Activated naive CD8-positive, alpha-beta T cell (primary cell): ENCODE data around the gene HDAC6.
"Not testable (repeated sequence)": the region's sequence is repeated elsewhere in the genome, so short reads cannot be mapped to it uniquely, and the experiment has no call there.

Experiments used
- H3K27ac Mint-ChIP-seq: one replicate; pipeline ENCODE4 v1.8.0; 2021; ENCODE audit warnings: mixed read lengths
- H3K27me3 Mint-ChIP-seq: one replicate; pipeline ENCODE4 v1.8.0; 2021; ENCODE audit warnings: mixed read lengths
- H3K36me3 Mint-ChIP-seq: one replicate; pipeline ENCODE4 v1.8.0; 2021; ENCODE audit warnings: mixed read lengths
- H3K4me1 Mint-ChIP-seq: one replicate; pipeline ENCODE4 v1.8.0; 2021; ENCODE audit warnings: low read depth, mixed read lengths
- H3K4me3 Mint-ChIP-seq: one replicate; pipeline ENCODE4 v1.8.0; 2021; ENCODE audit warnings: mild to moderate bottlenecking, mixed read lengths
- H3K9me3 Mint-ChIP-seq: one replicate; pipeline ENCODE4 v1.8.0; 2021; ENCODE audit warnings: low read depth, mixed read lengths

HDAC6 gene

DNA sequence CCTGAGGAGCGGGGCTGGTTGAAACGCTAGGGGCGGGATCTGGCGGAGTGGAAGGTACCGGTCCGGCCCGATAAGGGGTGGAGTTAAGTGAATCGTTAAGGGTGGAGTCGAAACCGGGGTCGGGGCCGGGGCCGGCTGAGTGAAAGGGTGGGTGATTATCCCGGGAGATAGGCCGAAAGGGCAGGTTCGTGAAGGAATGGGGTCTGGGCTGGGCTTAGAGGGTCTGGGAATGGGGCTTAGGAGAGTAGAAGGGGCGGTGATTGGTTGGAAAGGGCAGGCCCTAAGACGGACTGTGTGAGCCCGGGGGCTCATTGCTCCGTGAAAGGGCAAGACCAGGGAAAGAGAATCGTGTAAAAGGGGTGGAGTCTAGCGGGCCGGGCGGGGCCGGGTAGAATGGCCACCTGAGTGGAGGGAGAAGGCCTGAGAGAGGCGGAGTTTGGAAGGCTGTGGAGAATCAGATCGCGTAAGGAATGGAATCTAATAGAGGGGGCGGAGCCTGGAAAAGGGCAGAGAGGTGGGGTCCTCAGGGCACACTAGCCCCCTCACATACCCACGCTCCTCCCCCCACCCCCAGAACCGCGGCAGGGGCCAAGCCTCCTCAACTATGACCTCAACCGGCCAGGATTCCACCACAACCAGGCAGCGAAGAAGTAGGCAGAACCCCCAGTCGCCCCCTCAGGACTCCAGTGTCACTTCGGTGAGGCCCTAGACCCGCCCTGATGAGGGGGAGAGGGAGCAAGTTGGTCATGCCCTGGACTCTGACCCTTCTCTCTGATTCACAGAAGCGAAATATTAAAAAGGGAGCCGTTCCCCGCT, 430 bp downstream of the HDAC6 start:
- peaks cover 21% of the 10 kb centered on the region for H3K4me1 Mint-ChIP-seq
- H3K9me3 Mint-ChIP-seq = no peaks in the 10 kb centered on the region
- H3K27ac Mint-ChIP-seq = peak overlapping the region; percentile 98
- no peaks in the 10 kb centered on the region for H3K36me3 Mint-ChIP-seq
- H3K4me3 Mint-ChIP-seq = peak overlapping the region; percentile 96
- no peaks in the 10 kb centered on the region for H3K27me3 Mint-ChIP-seq

GRCh38 chrX:48802905-48803200, 986 bp downstream of the HDAC6 start:
- Mint-ChIP-seq H3K4me3 (peak overlapping the region; percentile 96), H3K4me1 (peaks cover 21% of the 10 kb centered on the region), H3K27ac (peak overlapping the region; percentile 98), H3K9me3 (no peaks in the 10 kb centered on the region), H3K27me3 (no peaks in the 10 kb centered on the region), H3K36me3 (no peaks in the 10 kb centered on the region)

DNA sequence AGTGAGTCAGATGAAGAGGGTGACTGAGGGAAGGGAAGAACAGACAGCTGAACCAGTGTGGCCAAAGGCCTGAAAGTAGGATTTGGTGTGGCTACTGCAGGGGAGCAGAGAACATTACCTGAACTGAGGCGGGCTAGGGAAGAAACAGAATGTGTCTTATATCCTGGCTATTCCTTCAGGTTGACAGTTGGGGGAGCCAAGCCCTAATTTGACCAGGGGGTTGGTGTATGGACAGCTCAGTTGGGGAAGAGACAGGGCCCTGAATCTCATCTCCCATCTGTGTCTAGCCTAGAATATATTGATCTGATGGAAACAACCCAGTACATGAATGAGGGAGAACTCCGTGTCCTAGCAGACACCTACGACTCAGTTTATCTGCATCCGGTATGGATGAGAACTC, 4.2 kb downstream of the HDAC6 start:
- H3K27me3 Mint-ChIP-seq = no peaks in the 10 kb centered on the region
- no peaks in the 10 kb centered on the region for H3K36me3 Mint-ChIP-seq
- H3K4me1 Mint-ChIP-seq = peaks cover 16% of the 10 kb centered on the region
- H3K4me3 Mint-ChIP-seq = no peak overlapping the region
- H3K27ac Mint-ChIP-seq = no peak overlapping the region
- H3K9me3 Mint-ChIP-seq = no peaks in the 10 kb centered on the region

DNA sequence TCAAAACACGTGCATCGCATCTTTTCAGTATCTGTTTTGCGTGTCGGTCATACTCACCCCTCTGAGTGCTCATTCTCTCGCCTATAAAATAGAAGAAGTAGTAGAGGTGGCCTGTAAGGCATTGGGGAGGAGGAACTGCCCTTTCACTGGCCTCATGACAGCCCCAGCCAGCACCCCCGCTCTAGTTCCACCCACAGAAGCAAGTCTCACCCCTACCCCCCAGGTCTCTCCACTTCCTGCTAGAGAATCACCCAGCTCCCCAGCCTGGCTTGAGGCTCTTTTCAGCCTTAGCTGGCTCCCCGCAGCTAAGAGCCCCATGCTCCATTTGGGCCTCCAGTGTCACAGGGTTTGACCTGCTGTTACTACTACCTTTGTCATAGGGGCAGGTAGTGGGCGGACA, 11.8 kb downstream of the HDAC6 start:
- Mint-ChIP-seq H3K27me3 (no peaks in the 10 kb centered on the region), H3K4me1 (no peaks in the 10 kb centered on the region), H3K27ac (no peak overlapping the region), H3K36me3 (peaks cover 3% of the 10 kb centered on the region), H3K4me3 (no peak overlapping the region), H3K9me3 (no peaks in the 10 kb centered on the region)

GRCh38 chrX:48814722-48815121, 12.9 kb downstream of the HDAC6 start:
- H3K4me3 Mint-ChIP-seq = no peak overlapping the region
- peaks cover 3% of the 10 kb centered on the region for H3K36me3 Mint-ChIP-seq
- no peak overlapping the region for H3K27ac Mint-ChIP-seq
- no peaks in the 10 kb centered on the region for H3K27me3 Mint-ChIP-seq
- H3K4me1 Mint-ChIP-seq = no peaks in the 10 kb centered on the region
- no peaks in the 10 kb centered on the region for H3K9me3 Mint-ChIP-seq

DNA sequence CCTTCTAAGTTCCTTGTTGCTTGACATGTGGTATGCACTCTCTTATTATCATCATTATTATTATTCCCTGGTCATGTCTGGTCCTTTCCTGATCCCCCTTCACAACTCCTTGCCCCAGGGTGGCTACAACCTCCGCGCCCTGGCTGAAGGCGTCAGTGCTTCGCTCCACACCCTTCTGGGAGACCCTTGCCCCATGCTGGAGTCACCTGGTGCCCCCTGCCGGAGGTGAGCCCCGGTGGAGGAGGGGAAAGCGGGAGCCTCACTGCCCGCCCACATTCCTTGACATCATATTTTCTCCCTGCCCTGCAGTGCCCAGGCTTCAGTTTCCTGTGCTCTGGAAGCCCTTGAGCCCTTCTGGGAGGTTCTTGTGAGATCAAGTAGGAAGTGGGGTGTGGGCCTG, 13.4 kb downstream of the HDAC6 start:
- no peak overlapping the region for H3K4me3 Mint-ChIP-seq
- no peaks in the 10 kb centered on the region for H3K27me3 Mint-ChIP-seq
- no peak overlapping the region for H3K27ac Mint-ChIP-seq
- H3K9me3 Mint-ChIP-seq = no peaks in the 10 kb centered on the region
- H3K36me3 Mint-ChIP-seq = peaks cover 3% of the 10 kb centered on the region
- no peaks in the 10 kb centered on the region for H3K4me1 Mint-ChIP-seq

DNA sequence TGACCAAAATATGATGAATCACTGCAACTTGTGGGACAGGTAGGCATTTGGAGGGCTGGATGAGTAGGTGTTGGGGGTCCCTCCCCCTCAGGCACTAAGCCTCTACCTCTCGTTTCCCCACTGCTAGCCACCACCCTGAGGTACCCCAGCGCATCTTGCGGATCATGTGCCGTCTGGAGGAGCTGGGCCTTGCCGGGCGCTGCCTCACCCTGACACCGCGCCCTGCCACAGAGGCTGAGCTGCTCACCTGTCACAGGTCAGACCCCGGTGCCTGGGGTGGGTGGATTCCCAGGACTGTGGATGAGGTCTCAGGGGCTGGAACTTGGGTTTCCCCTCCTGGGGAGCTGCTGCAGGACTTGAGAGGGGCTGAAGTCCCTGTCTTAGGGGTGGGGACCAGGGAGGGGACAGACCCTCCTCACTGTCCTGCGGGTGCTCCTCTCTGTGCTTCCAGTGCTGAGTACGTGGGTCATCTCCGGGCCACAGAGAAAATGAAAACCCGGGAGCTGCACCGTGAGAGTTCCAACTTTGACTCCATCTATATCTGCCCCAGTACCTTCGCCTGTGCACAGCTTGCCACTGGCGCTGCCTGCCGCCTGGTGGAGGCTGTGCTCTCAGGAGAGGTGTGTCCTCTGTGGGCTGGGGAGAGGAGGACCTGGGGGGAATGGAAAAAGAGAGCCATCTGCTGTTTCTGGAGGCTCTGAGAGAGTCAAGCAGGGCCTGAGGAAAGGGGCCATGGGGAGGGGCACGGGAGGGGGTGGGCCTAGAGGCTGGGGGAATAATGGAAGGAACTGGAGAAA, 14.3 kb downstream of the HDAC6 start:
- Mint-ChIP-seq H3K4me3 (no peak overlapping the region), H3K9me3 (no peaks in the 10 kb centered on the region), H3K36me3 (peaks cover 3% of the 10 kb centered on the region), H3K27me3 (no peaks in the 10 kb centered on the region), H3K4me1 (no peaks in the 10 kb centered on the region), H3K27ac (no peak overlapping the region)

GRCh38 chrX:48818098-48818497, 16.2 kb downstream of the HDAC6 start:
- Mint-ChIP-seq H3K4me3 (no peak overlapping the region), H3K27me3 (no peaks in the 10 kb centered on the region), H3K9me3 (no peaks in the 10 kb centered on the region), H3K27ac (no peak overlapping the region), H3K36me3 (no peaks in the 10 kb centered on the region), H3K4me1 (no peaks in the 10 kb centered on the region)

- Mint-ChIP-seq H3K9me3 (no peaks in the 10 kb centered on the region), H3K4me1 (no peaks in the 10 kb centered on the region), H3K4me3 (no peak overlapping the region), H3K27ac (no peak overlapping the region), H3K27me3 (no peaks in the 10 kb centered on the region), H3K36me3 (no peaks in the 10 kb centered on the region)
Observed at GRCh38 chrX:48818866-48819265, 17.0 kb downstream of the HDAC6 start.

- not testable (repeated sequence) for H3K4me3 Mint-ChIP-seq, H3K9me3 Mint-ChIP-seq, H3K27me3 Mint-ChIP-seq, H3K4me1 Mint-ChIP-seq, H3K36me3 Mint-ChIP-seq, H3K27ac Mint-ChIP-seq
Observed at GRCh38 chrX:48819394-48819793, 17.5 kb downstream of the HDAC6 start.

- Mint-ChIP-seq H3K4me3 (no peak overlapping the region), H3K4me1 (peaks cover 5% of the 10 kb centered on the region), H3K27me3 (no peaks in the 10 kb centered on the region), H3K36me3 (no peaks in the 10 kb centered on the region), H3K27ac (no peak overlapping the region), H3K9me3 (no peaks in the 10 kb centered on the region)
Observed at GRCh38 chrX:48823053-48823452, 21.2 kb downstream of the HDAC6 start.

- no peaks in the 10 kb centered on the region for H3K9me3 Mint-ChIP-seq
- H3K36me3 Mint-ChIP-seq = no peaks in the 10 kb centered on the region
- peaks cover 5% of the 10 kb centered on the region for H3K4me1 Mint-ChIP-seq
- no peaks in the 10 kb centered on the region for H3K27me3 Mint-ChIP-seq
- no peak overlapping the region for H3K4me3 Mint-ChIP-seq
- H3K27ac Mint-ChIP-seq = no peak overlapping the region
Observed at GRCh38 chrX:48824066-48824465, 22.2 kb downstream of the HDAC6 start.

DNA sequence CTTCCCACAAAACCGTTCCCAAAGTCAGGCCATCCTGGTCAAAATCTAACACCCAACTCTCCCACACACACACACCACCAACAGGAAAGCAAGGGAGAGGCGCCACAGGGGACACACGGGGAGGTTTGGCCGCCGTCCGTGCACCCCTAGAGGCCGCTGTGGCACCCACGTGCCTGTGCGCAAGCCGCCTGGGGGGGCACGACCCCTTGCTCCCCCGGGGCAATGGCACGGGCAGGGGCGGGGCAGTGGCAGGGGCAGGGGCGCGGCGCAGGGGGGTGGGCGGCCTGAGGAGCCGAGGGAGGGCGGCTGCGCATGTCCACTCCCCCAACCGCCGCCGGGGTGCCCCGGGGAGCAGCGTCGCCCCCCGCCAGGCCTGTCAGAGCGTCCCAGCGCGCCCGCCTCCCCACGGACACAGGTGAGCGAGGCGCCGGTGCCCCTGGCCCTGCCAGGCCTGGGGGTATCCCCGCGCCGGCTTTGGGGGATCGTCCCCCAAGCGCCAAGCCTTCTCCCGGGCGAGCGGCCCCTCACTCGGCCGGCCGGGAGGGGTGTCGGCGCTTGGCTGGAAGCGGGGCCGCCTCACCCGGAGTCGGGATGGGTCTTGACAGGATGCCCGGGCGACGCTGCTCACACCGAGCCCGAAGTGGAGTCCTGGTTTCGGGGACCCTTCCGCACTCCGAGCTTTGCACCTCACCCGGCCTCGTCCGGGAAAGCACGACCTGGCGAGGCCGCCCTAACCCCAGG, 24.4 kb downstream of the HDAC6 start, which contains the start of gene ERAS:
Gene ERAS (plus strand): TSS at position 379 of the 741 bp plus-strand sequence. CDS start 2,611 bp downstream, outside the sequence.
- H3K27me3 Mint-ChIP-seq = peaks cover 2% of the 10 kb centered on the region
- H3K9me3 Mint-ChIP-seq = no peaks in the 10 kb centered on the region
- no peak within 1 kb of the TSS for H3K27ac Mint-ChIP-seq
- peak within 1 kb of the TSS; percentile 67 for H3K4me3 Mint-ChIP-seq
- H3K36me3 Mint-ChIP-seq = no peaks in the 10 kb centered on the region
- peaks cover 5% of the 10 kb centered on the region for H3K4me1 Mint-ChIP-seq

DNA sequence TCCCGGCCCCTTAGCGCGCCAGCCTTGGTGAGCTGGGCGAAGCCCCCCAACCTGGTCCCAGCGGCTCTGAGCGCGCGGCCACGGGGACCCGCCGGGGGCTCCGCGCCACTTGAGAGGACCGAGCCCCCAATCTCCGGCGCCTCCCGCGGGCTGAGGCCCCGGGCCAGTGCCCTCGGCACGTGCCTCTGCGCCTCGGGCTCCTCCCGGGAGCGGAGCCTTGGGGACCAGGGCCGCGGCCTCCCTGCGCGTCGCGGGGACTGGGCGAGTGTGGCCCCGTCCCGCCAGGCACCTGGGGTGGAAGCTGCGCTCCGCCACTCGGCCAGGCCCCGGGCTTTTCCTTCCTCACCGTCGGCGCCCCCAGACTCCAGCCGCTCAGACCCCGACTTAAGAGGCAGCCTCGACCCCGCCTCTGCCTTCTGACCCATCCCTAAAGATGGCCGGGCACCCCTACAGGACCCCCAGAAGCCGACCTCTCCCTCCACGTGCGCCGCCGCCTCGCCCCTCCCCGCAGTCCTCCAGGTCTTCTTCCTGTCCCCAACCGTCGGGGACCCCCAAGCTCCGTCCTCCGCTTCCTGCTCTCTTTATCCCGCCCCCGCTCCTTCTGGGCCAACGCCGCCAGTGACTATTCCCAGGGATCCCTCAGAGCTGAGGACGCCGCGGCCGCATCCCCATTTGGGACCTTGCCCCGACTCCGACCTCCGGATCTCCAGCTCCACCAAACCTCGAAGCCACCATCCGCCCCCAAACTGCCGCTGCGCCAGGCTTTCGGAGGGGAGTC, 25.2 kb downstream of the HDAC6 start:
- H3K9me3 Mint-ChIP-seq = no peaks in the 10 kb centered on the region
- H3K27me3 Mint-ChIP-seq = peaks cover 2% of the 10 kb centered on the region
- peaks cover 5% of the 10 kb centered on the region for H3K4me1 Mint-ChIP-seq
- H3K27ac Mint-ChIP-seq = no peak overlapping the region
- peak overlapping the region; percentile 67 for H3K4me3 Mint-ChIP-seq
- H3K36me3 Mint-ChIP-seq = no peaks in the 10 kb centered on the region

GRCh38 chrX:48827654-48827968, 25.7 kb downstream of the HDAC6 start:
- peaks cover 6% of the 10 kb centered on the region for H3K4me1 Mint-ChIP-seq
- H3K36me3 Mint-ChIP-seq = no peaks in the 10 kb centered on the region
- peaks cover 2% of the 10 kb centered on the region for H3K27me3 Mint-ChIP-seq
- no peak overlapping the region for H3K27ac Mint-ChIP-seq
- no peaks in the 10 kb centered on the region for H3K9me3 Mint-ChIP-seq
- H3K4me3 Mint-ChIP-seq = peak overlapping the region; percentile 67
